ENCODE results near the gene KCNMA1.

DNA sequence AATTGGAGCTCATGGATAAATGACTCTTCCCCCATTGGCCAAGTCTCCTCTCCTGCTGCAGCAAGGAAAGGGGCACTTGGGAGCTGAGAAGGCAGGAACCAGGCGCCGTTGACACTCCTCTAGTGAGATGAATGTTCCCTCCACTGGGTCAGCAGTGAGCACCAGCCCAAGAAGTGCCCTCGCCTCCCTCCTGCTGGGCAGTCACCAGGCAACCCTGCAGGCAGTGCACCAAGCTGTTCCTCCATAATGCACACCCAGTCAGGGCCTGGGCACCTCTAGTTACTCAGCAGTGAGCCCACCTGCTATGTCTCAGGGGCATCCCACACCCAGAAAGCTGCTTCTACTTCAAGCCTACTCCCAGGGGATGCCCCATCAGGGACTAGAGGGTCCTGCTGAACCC is 84.3 kb downstream of the KCNMA1 start:
- TF ChIP-seq, protein P1, sequence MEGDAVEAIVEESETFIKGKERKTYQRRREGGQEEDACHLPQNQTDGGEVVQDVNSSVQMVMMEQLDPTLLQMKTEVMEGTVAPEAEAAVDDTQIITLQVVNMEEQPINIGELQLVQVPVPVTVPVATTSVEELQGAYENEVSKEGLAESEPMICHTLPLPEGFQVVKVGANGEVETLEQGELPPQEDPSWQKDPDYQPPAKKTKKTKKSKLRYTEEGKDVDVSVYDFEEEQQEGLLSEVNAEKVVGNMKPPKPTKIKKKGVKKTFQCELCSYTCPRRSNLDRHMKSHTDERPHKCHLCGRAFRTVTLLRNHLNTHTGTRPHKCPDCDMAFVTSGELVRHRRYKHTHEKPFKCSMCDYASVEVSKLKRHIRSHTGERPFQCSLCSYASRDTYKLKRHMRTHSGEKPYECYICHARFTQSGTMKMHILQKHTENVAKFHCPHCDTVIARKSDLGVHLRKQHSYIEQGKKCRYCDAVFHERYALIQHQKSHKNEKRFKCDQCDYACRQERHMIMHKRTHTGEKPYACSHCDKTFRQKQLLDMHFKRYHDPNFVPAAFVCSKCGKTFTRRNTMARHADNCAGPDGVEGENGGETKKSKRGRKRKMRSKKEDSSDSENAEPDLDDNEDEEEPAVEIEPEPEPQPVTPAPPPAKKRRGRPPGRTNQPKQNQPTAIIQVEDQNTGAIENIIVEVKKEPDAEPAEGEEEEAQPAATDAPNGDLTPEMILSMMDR (IDR thresholded peaks at IDR 0.05), result no peak
- no peak for TF ChIP-seq EZH2 (IDR thresholded peaks at IDR 0.05; ENCODE audit: borderline replicate concordance, insufficient read depth, low read depth, low read length, poor library complexity, severe bottlenecking)

All from B cell (primary cell).